Spleen (tissue), 7 donors: ENCODE results near the gene GIN1.

ENCODE experiments used
- POLR2A ChIP-seq, 3 donors: fragments of 450-650 bp; IDR thresholded peaks; one replicate each; pipeline ENCODE4 v1.5.1; 2017; ENCODE audit warnings: antibody characterized with exemption in 3 of 3, mild to moderate bottlenecking in 1 of 3
- POLR2AphosphoS5 ChIP-seq, 3 donors: sonication (generic); formaldehyde crosslinking; IDR thresholded peaks; one replicate each; pipeline ENCODE4 v1.5.1; 2017; ENCODE audit warnings: antibody characterized with exemption in 3 of 3
- TF ChIP-seq, protein P1 (sequence below), 11 experiments: fragments of 200-600 bp in 7 of 11; fragments of 450-650 bp in 4 of 11; sonication (generic) in 4 of 11; IDR thresholded peaks in 8 of 11; conservative IDR thresholded peaks in 3 of 11; 1 replicate in 7 of 11; 2 replicates in 4 of 11; pipeline versions ENCODE4 v1.4.0 to v1.8.0; 2016 to 2021; ENCODE audit warnings: antibody characterized with exemption in 11 of 11, inconsistent platforms in 4 of 11, mild to moderate bottlenecking in 1 of 11
- donor health status: DM: no; HTN: no; CAD: no; lungs with moderate emphysema.
- donor health status: DM: no; HTN: no; CAD: no.
- donor health status: DM: no; HTN: no; CAD: no.

GRCh38 chr5:103109277-103109676 is 10.7 kb downstream of the GIN1 start:
- TF ChIP-seq, protein P1, sequence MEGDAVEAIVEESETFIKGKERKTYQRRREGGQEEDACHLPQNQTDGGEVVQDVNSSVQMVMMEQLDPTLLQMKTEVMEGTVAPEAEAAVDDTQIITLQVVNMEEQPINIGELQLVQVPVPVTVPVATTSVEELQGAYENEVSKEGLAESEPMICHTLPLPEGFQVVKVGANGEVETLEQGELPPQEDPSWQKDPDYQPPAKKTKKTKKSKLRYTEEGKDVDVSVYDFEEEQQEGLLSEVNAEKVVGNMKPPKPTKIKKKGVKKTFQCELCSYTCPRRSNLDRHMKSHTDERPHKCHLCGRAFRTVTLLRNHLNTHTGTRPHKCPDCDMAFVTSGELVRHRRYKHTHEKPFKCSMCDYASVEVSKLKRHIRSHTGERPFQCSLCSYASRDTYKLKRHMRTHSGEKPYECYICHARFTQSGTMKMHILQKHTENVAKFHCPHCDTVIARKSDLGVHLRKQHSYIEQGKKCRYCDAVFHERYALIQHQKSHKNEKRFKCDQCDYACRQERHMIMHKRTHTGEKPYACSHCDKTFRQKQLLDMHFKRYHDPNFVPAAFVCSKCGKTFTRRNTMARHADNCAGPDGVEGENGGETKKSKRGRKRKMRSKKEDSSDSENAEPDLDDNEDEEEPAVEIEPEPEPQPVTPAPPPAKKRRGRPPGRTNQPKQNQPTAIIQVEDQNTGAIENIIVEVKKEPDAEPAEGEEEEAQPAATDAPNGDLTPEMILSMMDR (IDR thresholded peaks at IDR 0.05 in 8 of 11, conservative IDR thresholded peaks at IDR 0.05 in 3 of 11), result no peak
- TF ChIP-seq POLR2AphosphoS5 (IDR thresholded peaks at IDR 0.05) (no peak), POLR2A (IDR thresholded peaks at IDR 0.05) (no peak)
